ENCODE results near the gene CRTC1.

The CRTC1 gene

GRCh38 chr19:18670312-18670711 is 13.2 kb upstream of the CRTC1 start:
- TF ChIP-seq, protein P1, sequence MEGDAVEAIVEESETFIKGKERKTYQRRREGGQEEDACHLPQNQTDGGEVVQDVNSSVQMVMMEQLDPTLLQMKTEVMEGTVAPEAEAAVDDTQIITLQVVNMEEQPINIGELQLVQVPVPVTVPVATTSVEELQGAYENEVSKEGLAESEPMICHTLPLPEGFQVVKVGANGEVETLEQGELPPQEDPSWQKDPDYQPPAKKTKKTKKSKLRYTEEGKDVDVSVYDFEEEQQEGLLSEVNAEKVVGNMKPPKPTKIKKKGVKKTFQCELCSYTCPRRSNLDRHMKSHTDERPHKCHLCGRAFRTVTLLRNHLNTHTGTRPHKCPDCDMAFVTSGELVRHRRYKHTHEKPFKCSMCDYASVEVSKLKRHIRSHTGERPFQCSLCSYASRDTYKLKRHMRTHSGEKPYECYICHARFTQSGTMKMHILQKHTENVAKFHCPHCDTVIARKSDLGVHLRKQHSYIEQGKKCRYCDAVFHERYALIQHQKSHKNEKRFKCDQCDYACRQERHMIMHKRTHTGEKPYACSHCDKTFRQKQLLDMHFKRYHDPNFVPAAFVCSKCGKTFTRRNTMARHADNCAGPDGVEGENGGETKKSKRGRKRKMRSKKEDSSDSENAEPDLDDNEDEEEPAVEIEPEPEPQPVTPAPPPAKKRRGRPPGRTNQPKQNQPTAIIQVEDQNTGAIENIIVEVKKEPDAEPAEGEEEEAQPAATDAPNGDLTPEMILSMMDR (IDR thresholded peaks at IDR 0.05; ENCODE audit: borderline replicate concordance, insufficient read depth, low read depth, low read length): no peak
- no peak overlapping the region for H3K4me3 ChIP-seq (ENCODE audit: low read depth, low read length)

- TF ChIP-seq, protein P1 (IDR thresholded peaks at IDR 0.05; ENCODE audit: borderline replicate concordance, insufficient read depth, low read depth, low read length): no peak
- H3K4me3 ChIP-seq (ENCODE audit: low read depth, low read length): no peak overlapping the region
Measured at GRCh38 chr19:18671303-18672043, 12.0 kb upstream of the CRTC1 start.

- TF ChIP-seq, protein P1 (IDR thresholded peaks at IDR 0.05; ENCODE audit: borderline replicate concordance, insufficient read depth, low read depth, low read length): no peak
- no peak overlapping the region for H3K4me3 ChIP-seq (ENCODE audit: low read depth, low read length)
Measured at GRCh38 chr19:18672044-18672451, 11.4 kb upstream of the CRTC1 start.

DNA sequence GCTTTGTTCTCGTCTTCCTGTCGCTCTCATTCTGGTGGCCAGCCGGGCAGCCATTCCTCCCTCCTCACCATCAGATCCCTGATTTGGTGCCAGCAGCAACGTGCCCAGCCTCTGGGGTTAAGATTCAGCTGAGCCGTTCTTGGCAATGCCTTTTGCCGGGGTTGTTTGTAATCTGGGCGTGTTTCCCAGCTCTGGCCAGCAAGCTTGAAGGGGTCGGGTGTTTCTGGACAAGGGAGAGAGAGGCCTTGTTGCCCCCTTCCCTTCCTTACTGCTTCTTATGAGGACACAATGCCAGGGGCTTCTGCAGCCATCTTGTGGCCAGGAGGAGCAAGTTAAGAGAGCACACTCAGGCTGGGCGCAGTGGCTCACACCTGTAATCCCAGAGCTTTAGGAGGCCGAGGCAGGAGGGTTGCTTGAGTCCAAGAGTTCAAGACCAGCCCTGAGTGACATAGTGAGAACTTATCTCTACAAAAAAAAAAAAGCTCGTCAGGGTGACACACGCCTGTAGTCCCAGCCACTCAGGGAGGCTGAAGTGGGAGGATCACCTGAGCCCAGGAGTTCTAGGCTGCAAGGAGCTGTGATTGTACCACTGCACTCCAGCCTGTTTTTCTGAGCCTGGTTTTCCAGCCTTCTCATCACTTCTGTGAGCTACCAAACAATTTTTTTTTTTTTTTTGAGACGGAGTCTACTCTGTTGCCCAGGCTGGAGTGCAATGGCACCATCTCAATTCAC is 10.7 kb upstream of the CRTC1 start:
- TF ChIP-seq, protein P1 (IDR thresholded peaks at IDR 0.05; ENCODE audit: borderline replicate concordance, insufficient read depth, low read depth, low read length): peak; percentile 3; the same call in 1 of the 2 replicates
- no peak overlapping the region for H3K4me3 ChIP-seq (ENCODE audit: low read depth, low read length)

DNA sequence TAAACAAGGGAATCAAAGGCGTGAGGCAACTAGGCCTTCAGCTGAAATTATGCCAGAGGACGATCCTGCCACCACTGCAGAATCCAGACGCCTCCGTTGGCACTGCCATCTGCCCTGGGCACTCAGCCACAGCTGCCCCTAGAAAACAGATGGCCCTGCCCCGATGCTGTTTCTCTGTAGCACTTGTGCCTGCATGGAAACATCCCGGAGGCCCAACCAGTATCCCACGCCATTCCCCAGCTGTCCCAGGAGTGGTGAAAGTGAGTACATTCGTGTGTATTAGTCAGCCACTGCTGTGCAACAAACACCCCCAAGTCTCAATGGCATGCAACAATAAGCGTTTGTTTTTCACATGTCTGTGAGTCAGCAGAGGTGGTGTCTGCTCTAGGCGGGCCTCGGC is 8.9 kb upstream of the CRTC1 start:
- TF ChIP-seq, protein P1 (IDR thresholded peaks at IDR 0.05; ENCODE audit: borderline replicate concordance, insufficient read depth, low read depth, low read length): no peak
- H3K4me3 ChIP-seq (ENCODE audit: low read depth, low read length): no peak overlapping the region

DNA sequence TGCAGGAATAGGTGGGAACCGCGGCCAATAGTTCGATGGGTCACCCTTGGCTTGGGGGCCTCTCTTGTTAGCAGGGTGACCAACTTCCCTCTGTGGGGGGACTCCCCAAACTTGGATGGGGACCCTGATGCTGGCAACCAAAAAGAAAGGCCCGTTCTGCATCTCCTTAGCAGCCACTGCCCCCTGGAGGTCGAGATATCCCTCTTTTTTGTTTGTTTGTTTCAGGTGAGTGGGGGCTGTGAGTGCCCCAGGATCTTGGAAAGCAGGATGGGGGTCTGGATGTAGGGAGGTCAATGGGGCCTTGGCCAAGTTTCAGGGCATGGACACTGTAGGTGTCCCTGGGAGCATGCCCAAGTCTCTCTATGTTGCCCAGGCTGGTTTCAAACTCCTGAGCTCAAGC is 7.7 kb upstream of the CRTC1 start:
- H3K4me3 ChIP-seq (ENCODE audit: low read depth, low read length): no peak overlapping the region
- TF ChIP-seq, protein P1 (IDR thresholded peaks at IDR 0.05; ENCODE audit: borderline replicate concordance, insufficient read depth, low read depth, low read length): peak; percentile 48; the same call in 1 of the 2 replicates
